Ecto neural progenitor cell (in vitro differentiated cells): Measurements from ENCODE around the gene CDHR5.

Experiments used
- DNase-seq: peaks from one replicate; pipeline ENCODE4 v3.0.0-alpha.2; 2018; ENCODE audit warnings: low spot score

Gene CDHR5

GRCh38 chr11:643849-644738, 19.3 kb upstream of the CDHR5 start:
- no peak for DNase-seq

- no peak for DNase-seq
Measured at GRCh38 chr11:643366-643765, 18.6 kb upstream of the CDHR5 start.

DNA sequence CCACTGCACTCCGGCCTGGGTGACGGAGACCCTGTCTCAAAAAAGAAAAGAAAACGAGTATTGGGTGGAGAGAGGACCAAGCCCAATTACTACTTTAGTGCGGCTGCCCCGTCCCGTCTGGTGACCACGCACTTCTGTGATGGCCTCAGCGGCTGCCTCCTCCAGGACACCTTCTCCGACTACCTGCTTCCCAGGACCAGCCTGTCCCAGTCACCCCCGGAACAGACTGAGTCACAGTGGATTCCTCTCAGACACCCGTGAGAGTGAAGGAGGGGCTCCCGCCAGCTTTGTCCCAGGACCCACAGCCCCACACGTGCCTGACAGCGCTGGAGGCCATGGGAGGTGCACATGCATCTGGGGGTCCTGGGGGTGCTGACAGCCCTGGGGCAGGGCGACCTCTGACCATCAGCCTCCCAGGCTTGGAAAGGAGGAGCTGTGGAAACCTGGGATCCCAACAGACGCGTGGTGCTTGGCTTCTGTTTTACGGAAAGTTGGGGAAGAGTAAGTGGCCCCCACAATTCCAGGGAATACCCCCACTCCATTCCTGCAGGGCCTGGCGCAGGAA, 17.1 kb upstream of the CDHR5 start:
- DNase-seq: no peak

DNA sequence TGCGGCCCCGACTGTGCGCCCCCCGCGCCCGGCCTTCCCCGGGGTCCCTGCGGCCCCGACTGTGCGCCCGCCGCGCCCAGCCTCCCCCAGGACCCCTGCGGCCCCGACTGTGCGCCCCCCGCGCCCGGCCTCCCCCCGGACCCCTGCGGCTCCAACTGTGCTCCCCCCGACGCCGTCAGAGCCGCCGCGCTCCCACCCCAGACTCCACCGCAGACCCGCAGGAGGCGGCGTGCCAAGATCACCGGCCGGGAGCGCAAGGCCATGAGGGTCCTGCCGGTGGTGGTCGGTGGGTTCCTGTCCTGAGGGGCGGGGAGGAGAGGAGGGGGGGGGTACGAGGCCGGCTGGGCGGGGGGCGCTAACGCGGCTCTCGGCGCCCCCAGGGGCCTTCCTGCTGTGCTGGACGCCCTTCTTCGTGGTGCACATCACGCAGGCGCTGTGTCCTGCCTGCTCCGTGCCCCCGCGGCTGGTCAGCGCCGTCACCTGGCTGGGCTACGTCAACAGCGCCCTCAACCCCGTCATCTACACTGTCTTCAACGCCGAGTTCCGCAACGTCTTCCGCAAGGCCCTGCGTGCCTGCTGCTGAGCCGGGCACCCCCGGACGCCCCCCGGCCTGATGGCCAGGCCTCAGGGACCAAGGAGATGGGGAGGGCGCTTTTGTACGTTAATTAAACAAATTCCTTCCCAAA, 15.4 kb upstream of the CDHR5 start:
- DNase-seq: peak; percentile 64

- DNase-seq: no peak
Measured at GRCh38 chr11:639332-639955, 14.7 kb upstream of the CDHR5 start.

- peak; percentile 80 for DNase-seq
Measured at GRCh38 chr11:638631-639331, 14.0 kb upstream of the CDHR5 start.

- peak; percentile 66 for DNase-seq
Measured at GRCh38 chr11:637593-638521, 13.1 kb upstream of the CDHR5 start.

DNA sequence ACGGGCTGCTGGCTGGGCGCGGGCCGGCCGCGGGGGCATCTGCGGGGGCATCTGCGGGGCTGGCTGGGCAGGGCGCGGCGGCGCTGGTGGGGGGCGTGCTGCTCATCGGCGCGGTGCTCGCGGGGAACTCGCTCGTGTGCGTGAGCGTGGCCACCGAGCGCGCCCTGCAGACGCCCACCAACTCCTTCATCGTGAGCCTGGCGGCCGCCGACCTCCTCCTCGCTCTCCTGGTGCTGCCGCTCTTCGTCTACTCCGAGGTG, 12.5 kb upstream of the CDHR5 start:
- no peak for DNase-seq

- peak; percentile 72 for DNase-seq
Measured at GRCh38 chr11:636511-637332, 12.0 kb upstream of the CDHR5 start, which contains the start of gene DRD4. Gene DRD4, plus strand, starts transcription at chr11:637269. Its CDS starts 36 bp downstream, at chr11:637305.

DNA sequence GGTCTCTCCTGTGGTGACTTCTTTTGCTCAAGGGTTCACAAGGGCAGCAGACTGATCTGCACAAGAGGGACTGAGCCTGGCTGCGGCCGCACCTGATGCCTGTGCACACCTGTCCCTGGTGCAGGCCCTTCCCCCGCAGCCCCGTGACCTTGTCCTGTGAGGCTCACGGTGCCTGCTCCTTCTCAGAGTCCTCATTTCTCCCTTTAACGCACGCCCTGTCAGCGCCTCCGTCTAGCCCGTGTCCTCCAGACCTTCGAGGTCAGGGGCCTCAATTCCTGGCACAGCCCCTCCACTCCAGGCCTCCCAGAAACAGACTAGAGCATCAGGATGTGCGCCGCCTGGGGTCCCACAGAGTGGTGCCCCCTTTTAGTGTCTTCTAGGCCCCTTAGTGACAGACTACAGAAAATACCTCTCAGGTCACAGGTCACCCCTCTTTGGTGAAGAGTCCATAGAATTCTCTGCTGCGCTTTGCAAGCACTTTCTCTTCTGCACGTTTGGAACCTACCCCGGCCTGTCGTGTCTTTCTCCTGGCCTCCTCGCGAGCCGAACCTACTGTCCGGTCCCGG, 11.3 kb upstream of the CDHR5 start:
- peak; percentile 47 for DNase-seq

DNA sequence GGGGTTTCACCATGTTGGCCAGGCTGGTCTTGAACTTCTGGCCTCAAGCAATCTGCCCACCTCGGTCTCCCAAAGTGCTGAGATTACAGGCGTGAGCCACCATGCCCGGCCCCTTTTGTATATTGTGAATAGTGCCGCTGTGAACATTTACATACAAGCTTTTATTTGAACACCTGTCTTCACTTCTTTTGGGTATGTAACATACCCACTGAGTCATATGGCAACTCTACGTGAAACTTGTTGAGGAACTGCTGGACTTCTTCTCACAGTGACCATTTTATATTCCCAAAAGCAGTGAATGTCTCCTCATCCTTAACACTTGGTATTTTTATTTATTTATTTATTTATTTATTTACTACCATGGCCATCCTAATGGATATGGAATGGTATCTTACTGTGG, 6.1 kb upstream of the CDHR5 start:
- no peak for DNase-seq

DNA sequence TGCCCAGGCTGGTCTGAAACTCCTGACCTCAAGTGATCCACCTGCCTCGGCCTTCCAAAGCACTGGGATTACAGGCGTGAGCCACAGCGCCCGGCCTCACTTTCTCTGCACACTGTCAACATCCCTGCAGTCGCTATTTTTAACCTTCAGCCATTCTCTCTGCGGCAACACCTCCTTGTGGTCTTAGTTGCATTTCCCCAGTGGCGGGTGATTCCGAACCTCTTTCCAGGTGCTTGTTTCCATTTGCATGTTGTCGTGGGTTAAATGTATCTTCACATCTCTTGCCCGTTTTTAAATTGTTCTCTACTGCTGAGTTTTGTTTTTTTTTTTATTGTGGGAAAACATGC, 4.5 kb upstream of the CDHR5 start:
- DNase-seq: no peak

GRCh38 chr11:628056-628455, 3.3 kb upstream of the CDHR5 start:
- peak; percentile 46 for DNase-seq

DNA sequence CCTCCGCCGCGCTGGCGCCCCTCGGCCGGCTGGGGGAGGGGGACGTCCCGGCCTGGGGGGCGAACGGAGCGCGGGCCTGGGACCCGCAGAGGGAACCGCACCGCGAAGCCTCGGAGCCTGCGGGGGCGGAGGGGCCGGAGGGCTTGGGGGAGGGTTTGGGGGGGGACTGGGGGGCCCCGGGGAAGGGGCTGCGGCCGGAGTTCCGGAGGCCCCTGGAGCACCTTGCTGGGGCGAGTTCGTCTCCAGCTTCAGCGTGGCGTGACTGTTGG, 2.5 kb upstream of the CDHR5 start:
- DNase-seq: peak; percentile 41

DNA sequence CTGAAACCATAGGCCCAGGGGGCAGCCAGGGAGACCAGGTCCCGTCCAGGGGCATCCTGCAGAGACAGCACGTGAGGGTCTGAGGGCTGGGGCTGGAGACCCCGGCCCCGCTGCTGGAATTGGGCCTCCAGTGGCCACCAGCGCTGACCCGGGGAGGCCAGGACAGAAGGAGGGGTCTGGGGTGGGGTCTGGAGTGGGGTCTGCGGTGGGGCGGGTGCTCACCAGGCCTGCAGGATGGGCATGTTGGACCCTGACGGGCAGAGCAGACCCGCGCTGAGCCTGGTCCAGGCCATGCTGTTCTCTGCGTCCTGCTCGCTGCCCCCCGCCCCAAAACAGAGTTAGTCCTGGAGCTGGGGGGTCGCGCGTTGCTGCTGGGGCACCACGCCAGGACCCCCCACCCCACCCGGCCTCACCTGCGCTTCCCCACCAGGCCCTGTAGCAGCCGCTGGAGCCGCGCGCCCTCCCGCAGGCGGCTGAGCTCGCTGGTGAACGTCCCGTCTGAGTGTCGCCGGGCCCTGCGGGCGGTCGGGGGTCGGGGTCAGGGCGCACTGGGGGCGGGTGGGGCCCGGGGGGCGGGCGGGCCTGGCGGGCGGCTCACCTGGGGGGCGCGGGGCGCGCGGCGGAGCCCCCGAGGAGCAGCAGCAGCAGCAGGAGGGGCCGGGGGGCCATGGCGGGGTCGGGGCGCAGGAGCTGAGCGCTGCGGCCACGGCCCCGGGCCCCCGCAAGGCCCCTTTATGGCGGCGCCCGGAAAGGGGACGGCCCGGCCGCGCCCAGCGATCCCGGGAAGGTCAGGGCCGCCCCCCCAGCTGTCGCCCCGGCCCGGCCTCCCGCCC, 1.9 kb upstream of the CDHR5 start, which contains the start of gene SCT:
Gene SCT, minus strand, starts transcription at position 707 of the 833 bp plus-strand sequence. Its CDS starts 38 bp downstream, at position 669.
- DNase-seq: peak; percentile 55

DNA sequence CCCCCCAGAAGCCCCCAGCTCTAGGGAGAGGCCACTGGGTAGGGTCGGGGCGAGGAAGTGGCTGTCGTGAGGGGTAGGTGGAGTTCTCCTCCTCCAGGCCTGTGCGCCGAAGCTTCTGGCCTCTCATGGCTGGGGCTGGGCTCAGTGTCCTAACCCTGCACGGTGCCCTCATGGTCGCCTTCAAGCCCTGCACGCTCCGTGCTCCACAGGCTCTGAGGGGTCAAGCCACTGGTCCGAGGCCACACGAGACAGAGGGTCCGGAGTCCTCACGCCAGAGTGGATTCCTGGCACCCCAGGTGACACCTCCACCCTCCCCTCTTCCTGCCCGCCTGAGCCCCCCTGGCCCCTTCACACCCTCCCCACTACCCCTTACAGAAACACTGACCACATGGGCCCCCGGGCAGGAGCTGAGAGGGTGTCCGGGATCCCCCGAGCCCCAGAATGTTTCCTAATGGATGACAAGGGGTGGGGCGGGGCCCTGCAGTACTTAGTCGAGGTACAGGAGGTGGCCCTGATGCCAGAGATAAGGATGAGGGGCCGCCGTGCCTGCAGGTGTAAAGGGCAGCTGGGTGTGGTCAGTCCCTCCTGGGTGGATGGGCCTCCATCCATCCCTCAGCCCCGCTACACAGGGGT, 997 bp upstream of the CDHR5 start:
- DNase-seq: peak; percentile 44

- no peak for DNase-seq
Measured at GRCh38 chr11:623999-624704, 603 bp downstream of the CDHR5 start.

DNA sequence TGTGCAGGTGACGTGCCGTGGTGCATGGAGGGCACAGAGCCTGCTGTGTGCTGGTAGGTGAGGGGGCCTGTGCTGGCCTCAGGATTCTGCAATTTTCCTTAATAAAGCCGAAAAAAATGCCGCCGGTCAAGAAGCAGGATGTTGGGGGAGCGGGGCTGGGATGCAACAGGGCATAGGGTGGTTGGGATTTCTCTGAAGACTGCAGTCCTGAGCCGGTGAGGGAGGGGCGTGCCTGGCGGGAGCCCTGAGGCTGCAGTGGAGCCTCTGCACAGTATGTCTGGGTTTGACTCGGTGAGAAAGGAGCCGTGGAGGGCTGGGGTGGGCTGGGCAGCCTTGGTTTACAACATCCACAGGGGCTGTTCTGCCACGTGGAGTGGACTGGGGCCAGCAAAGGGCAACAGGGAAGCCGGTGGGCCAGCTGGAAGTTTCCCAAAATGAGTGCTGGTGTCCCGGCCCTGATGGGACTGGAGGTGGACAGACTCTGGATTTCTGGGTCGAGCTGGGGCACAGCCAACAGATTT, 1.3 kb downstream of the CDHR5 start:
- DNase-seq: peak; percentile 40
